ENCODE data around the gene ZSCAN16. TPM values are rescaled to one million over a fixed set of nuclear protein-coding genes. Genes with fewer than 3 reads are reported as not detected.

Gene ZSCAN16
- total and polyA plus RNA-seq, 9 of the 15 experiments (the other 6 are each of a cell fraction or from before 2014, with no cell fraction given): 0.08 TPM; not detected in 8

GRCh38 chr6:28136585-28137504, 12.4 kb downstream of the ZSCAN16 start (continued):
- TF ChIP-seq, protein P1, sequence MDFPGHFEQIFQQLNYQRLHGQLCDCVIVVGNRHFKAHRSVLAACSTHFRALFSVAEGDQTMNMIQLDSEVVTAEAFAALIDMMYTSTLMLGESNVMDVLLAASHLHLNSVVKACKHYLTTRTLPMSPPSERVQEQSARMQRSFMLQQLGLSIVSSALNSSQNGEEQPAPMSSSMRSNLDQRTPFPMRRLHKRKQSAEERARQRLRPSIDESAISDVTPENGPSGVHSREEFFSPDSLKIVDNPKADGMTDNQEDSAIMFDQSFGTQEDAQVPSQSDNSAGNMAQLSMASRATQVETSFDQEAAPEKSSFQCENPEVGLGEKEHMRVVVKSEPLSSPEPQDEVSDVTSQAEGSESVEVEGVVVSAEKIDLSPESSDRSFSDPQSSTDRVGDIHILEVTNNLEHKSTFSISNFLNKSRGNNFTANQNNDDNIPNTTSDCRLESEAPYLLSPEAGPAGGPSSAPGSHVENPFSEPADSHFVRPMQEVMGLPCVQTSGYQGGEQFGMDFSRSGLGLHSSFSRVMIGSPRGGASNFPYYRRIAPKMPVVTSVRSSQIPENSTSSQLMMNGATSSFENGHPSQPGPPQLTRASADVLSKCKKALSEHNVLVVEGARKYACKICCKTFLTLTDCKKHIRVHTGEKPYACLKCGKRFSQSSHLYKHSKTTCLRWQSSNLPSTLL (IDR thresholded peaks at IDR 0.05): no peak
- TF ChIP-seq HEY1 (CRISPR knock-in tag; IDR thresholded peaks at IDR 0.05; ENCODE audit: borderline replicate concordance) (no peak), CREB1 (IDR thresholded peaks at IDR 0.05) (peak; percentile 71; the same call in 1 of the 2 replicates), CREB1 (CRISPR knock-in tag; IDR thresholded peaks at IDR 0.05) (peak; percentile 55; the same call in 1 of the 2 replicates), CAMTA2 (CRISPR knock-in tag; conservative IDR thresholded peaks at IDR 0.05) (0 out of 2 replicates have a peak, but pooled peaks have one; percentile 21), SNRNP70 (optimal IDR thresholded peaks at IDR 0.05; ENCODE audit: low read depth, low read length) (no peak), RERE (CRISPR knock-in tag; IDR thresholded peaks at IDR 0.05; ENCODE audit: borderline replicate concordance) (no peak), ZNF592 (IDR thresholded peaks at IDR 0.05) (peak; percentile 80), SMC3 (conservative IDR thresholded peaks at IDR 0.05; ENCODE audit: insufficient read depth, low read depth, low read length) (peak; percentile 29; the same call in 1 of the 2 replicates), OTX1 (CRISPR knock-in tag; IDR thresholded peaks at IDR 0.05) (peak; percentile 87; the same call in 1 of the 2 replicates), NCOA2 (IDR thresholded peaks at IDR 0.05; ENCODE audit: partially characterized antibody in 2 of 2) (peak in 1 of 2 experiments; percentile 64), CBX8 (IDR thresholded peaks at IDR 0.05; ENCODE audit: borderline replicate concordance, extremely low read depth, low read depth, low read length, poor library complexity, severe bottlenecking) (no peak)
